Type B pancreatic cell (in vitro differentiated cells): ENCODE results near the gene UBE2D2. TPM values are rescaled to one million over a fixed set of nuclear protein-coding genes. Genes with fewer than 3 reads are reported as not detected.
A peak's percentile ranks its signal among the peaks of the same experiment; 100 is the strongest.

Experiments used
- DNase-seq: peaks from one replicate; pipeline ENCODE4 v3.0.0; 2021; ENCODE audit warnings: mixed read lengths; ENCODE audit not compliant: unreplicated experiment; ENCODE audit errors: extremely low spot score
- H3K27ac Mint-ChIP-seq: 2 replicates; pipeline ENCODE4 v1.8.0; 2021; ENCODE audit warnings: mild to moderate bottlenecking, mixed read lengths
- H3K27me3 Mint-ChIP-seq: 2 replicates; pipeline ENCODE4 v1.8.0; 2021; ENCODE audit warnings: mixed read lengths
- H3K36me3 Mint-ChIP-seq: 2 replicates; pipeline ENCODE4 v1.8.0; 2021; ENCODE audit warnings: mixed read lengths
- H3K4me1 Mint-ChIP-seq: one replicate; pipeline ENCODE4 v1.8.0; 2021; ENCODE audit warnings: mixed read lengths; ENCODE audit not compliant: unreplicated experiment
- H3K4me3 Mint-ChIP-seq: 2 replicates; pipeline ENCODE4 v1.8.0; 2021; ENCODE audit warnings: mild to moderate bottlenecking, mixed read lengths
- H3K9me3 Mint-ChIP-seq: 2 replicates; pipeline ENCODE4 v1.8.0; 2021; ENCODE audit warnings: mixed read lengths
- total RNA-seq: library from RNA; stranded (reverse); gene quantifications from 2 replicates; pipeline ENCODE4 v1.2.1, GENCODE V29; 2021; ENCODE audit warnings: low replicate concordance
- TF ChIP-seq, protein P1 (sequence below): fragments of 200-600 bp; sonication (generic); conservative IDR thresholded peaks from 2 replicates; pipeline ENCODE4 v1.5.0; 2021; ENCODE audit warnings: antibody characterized with exemption, mild to moderate bottlenecking

Gene UBE2D2
- total RNA-seq, 1 donor from 2014 or later = 140 TPM

DNA sequence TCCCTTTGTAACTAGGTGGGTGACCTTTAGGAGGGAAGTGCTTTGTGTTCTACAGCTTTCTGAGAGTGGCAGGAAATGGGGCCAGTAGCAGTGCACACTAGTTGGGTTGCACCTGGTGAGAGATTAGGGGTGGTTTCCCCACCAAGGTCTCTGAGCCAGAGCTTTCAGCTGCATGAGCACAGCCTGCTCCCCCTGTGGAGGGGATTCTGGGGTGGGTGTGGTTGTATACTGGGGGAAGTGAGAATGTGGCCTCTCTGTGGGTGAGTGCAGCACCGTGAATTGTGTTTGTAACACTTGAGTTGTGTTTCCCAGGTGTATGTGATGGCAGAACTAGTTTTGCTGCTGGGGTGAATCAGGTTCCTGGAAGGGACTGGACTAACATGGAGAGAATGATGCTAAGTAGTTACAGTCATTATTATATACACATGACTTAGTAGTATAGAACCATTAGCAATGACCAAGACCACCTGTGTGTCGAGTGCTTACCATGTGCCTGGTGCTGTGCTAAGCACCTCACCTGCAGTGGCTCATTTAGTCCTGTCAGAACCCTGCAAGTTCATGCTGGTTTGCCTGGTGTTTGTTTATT, 75.2 kb downstream of the UBE2D2 start:
- Mint-ChIP-seq H3K36me3 (no peaks in the 10 kb centered on the region), H3K27me3 (no peaks in the 10 kb centered on the region), H3K27ac (peak overlapping the region; percentile 76), H3K4me1 (peaks cover 59% of the 10 kb centered on the region), H3K4me3 (peak overlapping the region; percentile 78), H3K9me3 (no peaks in the 10 kb centered on the region)
- TF ChIP-seq, protein P1, sequence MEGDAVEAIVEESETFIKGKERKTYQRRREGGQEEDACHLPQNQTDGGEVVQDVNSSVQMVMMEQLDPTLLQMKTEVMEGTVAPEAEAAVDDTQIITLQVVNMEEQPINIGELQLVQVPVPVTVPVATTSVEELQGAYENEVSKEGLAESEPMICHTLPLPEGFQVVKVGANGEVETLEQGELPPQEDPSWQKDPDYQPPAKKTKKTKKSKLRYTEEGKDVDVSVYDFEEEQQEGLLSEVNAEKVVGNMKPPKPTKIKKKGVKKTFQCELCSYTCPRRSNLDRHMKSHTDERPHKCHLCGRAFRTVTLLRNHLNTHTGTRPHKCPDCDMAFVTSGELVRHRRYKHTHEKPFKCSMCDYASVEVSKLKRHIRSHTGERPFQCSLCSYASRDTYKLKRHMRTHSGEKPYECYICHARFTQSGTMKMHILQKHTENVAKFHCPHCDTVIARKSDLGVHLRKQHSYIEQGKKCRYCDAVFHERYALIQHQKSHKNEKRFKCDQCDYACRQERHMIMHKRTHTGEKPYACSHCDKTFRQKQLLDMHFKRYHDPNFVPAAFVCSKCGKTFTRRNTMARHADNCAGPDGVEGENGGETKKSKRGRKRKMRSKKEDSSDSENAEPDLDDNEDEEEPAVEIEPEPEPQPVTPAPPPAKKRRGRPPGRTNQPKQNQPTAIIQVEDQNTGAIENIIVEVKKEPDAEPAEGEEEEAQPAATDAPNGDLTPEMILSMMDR = no peak
- peak; percentile 39 for DNase-seq

DNA sequence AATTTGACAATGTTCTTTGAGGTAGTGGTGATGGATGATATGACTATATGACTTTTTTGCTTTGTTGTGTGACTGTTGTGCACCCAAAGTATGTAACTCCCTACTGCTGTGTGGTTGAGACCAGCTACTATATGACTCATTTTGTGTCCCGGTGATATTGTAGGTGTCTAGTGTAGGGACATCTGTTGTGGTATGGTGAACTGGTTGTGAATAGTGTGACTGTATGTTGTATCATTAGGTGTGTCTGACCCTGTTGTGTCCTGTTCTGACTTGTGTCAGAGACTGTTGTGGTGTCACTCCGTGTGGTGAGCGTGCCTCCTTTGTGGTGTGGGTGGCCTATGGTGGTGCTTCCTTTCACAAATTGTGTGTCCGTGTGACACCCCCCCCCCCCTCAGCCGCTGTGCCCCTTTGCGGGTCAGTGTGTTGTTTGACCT, 75.9 kb downstream of the UBE2D2 start:
- DNase-seq = no peak
- Mint-ChIP-seq H3K4me3 (peak overlapping the region; percentile 78), H3K36me3 (no peaks in the 10 kb centered on the region), H3K9me3 (no peaks in the 10 kb centered on the region), H3K27me3 (no peaks in the 10 kb centered on the region), H3K4me1 (peaks cover 66% of the 10 kb centered on the region), H3K27ac (peak overlapping the region; percentile 76)
- TF ChIP-seq, protein P1 = no peak

DNA sequence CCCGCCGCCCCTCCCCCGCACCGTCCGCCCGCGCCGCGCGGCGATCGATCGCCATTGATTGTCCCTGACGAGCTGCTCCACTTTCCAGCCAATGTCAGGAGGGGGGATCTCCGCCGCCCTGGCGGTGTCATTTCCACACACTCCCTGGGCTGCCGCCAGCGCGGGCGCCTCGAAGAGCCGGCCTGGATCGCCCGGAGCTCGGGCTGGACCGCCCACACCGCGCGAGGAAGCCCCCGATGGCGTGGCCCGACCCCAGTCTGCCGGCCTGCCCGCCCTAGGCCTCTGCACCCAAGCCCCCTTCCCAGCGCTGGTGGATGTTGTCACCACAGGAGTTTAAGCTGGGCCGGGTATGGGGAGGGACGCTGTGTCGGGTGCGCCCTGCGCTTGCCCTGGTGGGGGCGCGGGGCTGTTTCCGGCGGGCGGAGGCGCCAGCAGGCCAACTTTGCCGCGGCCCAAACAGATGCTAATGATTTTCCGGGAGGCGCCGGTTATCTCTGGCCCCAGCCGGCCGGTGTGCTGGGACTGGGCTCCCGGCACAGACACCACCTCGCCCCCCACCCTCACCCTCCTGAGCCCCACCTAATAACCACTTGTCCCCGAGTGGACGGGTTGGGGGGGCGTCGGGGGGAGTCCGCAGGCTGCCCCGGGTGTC, 76.4 kb downstream of the UBE2D2 start:
- H3K27ac Mint-ChIP-seq = peak overlapping the region; percentile 79
- H3K36me3 Mint-ChIP-seq = no peaks in the 10 kb centered on the region
- peak; percentile 88 for DNase-seq
- no peaks in the 10 kb centered on the region for H3K9me3 Mint-ChIP-seq
- peaks cover 69% of the 10 kb centered on the region for H3K4me1 Mint-ChIP-seq
- H3K27me3 Mint-ChIP-seq = no peaks in the 10 kb centered on the region
- H3K4me3 Mint-ChIP-seq = peak overlapping the region; percentile 78
- TF ChIP-seq, protein P1 = peak; percentile 33

DNA sequence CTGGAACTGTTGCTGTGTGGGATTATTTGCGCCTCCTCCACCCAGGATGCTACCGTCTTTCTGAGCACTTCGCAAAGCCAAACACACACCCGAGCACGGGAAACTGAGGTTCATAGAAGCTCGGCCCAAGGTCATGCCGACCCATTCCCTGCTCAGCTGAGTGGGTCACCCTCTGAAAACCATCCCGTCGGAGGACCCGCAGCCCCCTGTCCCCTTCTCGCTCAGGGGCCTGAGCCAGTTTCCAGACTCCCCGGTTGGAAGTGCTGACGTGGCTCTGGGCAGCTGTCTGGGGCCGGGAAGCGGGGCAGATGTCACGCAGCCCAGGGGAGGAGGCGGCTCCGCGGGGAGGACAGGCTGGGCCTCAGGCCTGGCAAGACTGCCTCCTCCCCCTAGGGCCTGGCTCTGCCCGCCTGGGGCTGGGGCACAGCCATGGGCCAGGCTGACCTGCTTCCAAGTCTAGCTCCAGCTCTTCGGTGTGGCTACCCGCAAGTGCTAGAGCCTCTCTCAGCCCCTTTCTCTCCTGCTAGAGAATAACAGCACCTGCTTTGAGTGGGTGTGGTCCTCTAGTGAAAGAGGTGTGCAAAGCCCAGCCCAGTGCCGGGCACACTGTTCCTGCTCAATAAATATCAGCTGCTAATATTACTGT, 77.1 kb downstream of the UBE2D2 start:
- peaks cover 70% of the 10 kb centered on the region for H3K4me1 Mint-ChIP-seq
- peak; percentile 70 for DNase-seq

DNA sequence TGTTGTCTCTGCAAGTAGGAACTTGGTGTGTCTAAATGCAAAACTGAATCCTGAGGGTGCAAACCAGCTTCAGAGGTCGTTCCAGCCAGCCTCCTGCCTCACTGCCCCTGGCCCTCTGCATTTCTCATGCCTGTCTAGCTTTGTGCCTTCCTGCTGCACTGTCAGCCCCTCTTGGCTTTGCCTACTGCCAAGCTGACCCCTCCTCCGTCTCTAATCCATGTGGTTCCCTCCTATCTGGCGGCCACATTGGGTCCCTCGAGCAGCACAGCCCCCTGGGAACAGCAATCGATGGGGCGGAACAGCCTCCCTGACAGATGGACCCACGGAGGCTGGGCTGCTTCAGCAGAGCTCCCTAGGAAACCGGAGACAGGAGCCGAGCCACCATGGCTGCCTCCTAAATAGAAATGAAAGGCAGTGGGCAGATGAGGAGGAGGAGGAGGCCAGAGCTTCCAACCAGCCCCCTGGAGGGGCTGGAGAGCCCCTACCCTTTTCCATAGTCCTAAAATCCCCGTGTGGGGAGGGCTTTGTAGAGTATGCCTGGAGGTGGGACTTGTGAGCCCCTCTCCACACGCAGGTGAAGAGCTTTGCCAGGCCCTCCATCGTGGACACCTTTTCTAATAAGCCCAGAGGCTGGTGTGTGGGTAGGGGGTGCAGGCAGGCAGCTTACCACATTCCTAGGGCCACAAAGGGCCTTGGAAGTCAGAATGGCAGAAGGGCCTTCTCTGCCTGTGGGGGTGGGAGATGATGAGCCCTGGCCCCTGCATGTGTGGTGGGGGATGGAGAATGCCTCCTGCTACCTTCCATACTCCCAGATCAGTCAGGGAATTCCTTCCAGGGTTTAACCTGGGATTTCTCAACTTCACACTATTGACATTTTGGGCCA, 77.8 kb downstream of the UBE2D2 start:
- no peaks in the 10 kb centered on the region for H3K9me3 Mint-ChIP-seq
- peaks cover 72% of the 10 kb centered on the region for H3K4me1 Mint-ChIP-seq
- peak overlapping the region; percentile 79 for H3K27ac Mint-ChIP-seq
- no peaks in the 10 kb centered on the region for H3K27me3 Mint-ChIP-seq
- peak overlapping the region; percentile 78 for H3K4me3 Mint-ChIP-seq
- H3K36me3 Mint-ChIP-seq = no peaks in the 10 kb centered on the region
- peak; percentile 67 for DNase-seq
- TF ChIP-seq, protein P1 = no peak

More for the DNA sequence above, 77.1 kb downstream of the UBE2D2 start:
- Mint-ChIP-seq H3K9me3 (no peaks in the 10 kb centered on the region), H3K36me3 (no peaks in the 10 kb centered on the region), H3K4me3 (peak overlapping the region; percentile 78), H3K27ac (peak overlapping the region; percentile 79), H3K27me3 (no peaks in the 10 kb centered on the region)
- TF ChIP-seq, protein P1 = no peak
